GM12875 (cell line): ENCODE results near the gene RRAGD.

Source experiments
- H3K4me3 ChIP-seq: one replicate; pipeline ENCODE4 v1.5.1; 2011; ENCODE audit warnings: low read depth, low read length, control low read depth
- TF ChIP-seq, protein P1 (sequence below): IDR thresholded peaks from 2 replicates; pipeline ENCODE4 v1.5.1; 2011; ENCODE audit warnings: low read depth, mild to moderate bottlenecking, control low read depth, inconsistent platforms, low read length, moderate library complexity, borderline replicate concordance; ENCODE audit not compliant: insufficient read depth

RRAGD gene

DNA sequence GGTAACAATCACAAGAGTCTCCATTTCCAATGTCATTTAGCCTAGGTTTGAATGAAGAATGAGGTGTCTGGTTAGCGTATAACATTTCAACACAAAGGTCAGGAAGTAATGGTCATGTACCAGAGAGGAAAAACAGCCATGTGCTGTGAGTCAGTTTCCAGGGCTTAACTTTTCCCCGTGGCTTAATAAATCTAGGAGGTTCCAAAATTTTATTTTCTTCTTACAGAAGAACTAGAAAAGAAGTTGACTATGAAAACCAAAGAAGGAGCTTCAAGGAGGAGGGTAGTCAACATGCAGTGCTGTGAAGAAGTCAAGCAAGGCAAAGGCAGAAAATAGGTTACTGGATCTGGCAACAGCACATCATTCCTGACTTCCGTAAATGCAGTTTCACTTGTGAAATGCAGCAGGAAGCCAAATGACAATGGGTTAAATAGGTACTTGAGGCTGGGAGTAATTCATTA lies 88.5 kb downstream of the RRAGD start:
- TF ChIP-seq, protein P1, sequence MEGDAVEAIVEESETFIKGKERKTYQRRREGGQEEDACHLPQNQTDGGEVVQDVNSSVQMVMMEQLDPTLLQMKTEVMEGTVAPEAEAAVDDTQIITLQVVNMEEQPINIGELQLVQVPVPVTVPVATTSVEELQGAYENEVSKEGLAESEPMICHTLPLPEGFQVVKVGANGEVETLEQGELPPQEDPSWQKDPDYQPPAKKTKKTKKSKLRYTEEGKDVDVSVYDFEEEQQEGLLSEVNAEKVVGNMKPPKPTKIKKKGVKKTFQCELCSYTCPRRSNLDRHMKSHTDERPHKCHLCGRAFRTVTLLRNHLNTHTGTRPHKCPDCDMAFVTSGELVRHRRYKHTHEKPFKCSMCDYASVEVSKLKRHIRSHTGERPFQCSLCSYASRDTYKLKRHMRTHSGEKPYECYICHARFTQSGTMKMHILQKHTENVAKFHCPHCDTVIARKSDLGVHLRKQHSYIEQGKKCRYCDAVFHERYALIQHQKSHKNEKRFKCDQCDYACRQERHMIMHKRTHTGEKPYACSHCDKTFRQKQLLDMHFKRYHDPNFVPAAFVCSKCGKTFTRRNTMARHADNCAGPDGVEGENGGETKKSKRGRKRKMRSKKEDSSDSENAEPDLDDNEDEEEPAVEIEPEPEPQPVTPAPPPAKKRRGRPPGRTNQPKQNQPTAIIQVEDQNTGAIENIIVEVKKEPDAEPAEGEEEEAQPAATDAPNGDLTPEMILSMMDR = no peak
- no peak overlapping the region for H3K4me3 ChIP-seq

DNA sequence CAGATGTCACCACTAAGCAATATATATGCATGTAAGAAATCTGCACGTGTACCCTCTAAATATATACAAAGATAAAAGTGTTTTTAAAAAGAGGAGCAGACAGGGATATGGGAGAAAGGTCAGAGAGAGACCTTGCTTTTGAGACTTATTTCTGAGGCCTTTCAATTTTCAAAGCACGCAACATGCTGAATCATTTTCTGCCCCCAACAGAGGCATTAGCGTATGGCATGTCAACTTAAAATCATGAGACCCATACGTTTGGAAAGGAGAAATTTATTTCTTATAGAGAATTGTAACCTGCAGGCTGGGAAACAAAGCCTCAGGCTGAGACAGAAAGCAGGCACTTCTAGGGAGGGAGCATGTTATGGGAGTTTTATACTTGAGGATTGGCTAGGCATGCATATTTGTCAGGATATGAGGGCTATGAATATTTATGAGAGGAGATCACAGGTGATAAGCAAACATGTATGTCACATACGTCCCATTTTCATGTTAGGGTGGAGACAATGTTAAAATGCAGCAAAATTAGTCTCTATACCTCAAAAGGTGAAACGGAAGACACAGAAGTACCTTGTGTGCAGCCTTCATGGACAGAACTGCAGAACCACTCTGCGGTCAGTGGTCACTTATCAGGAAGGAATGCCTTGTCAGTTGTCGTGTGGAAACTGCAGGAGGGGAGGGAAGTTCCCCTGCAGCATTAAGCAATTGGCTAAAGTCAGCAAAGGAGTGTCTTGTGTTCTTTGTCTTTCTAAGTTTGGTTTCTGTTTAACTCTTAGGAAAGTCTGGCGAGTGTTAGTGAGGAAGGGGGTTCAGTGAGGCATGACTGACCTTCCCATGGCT lies 90.7 kb downstream of the RRAGD start:
- no peak overlapping the region for H3K4me3 ChIP-seq
- TF ChIP-seq, protein P1 = no peak

DNA sequence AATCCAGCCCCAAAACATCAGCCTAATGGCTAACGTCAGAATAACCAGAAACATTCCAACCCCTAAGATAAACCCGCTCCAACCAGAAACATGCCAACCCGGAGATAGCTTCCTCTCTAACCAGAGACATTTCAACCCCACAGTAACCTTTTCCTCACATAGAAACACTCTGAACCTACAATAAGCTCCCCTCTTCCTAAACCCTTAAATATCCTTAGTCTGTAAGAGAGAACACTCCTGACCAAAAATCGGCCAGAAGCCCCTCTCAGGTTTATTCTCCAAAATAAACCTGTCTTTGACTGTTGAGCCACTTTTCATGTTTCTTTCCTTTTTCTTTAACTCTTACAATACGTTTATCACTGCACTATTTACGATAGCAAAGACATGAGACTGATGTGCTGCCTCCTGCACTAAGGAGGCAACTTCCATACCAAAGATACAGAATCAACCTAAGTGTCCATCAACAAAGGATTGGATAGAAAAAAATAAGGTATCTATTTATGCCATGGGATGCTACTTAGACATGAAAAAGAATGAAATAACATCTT lies 92.0 kb downstream of the RRAGD start:
- no peak overlapping the region for H3K4me3 ChIP-seq
- TF ChIP-seq, protein P1 = no peak

GRCh38 chr6:89317067-89317466 lies 95.0 kb downstream of the RRAGD start:
- TF ChIP-seq, protein P1 = no peak
- H3K4me3 ChIP-seq = no peak overlapping the region

- TF ChIP-seq, protein P1 = no peak
- H3K4me3 ChIP-seq = no peak within 1 kb of the TSS
These were observed 96.7 kb downstream of the RRAGD start, which contains the start of gene GABRR2 for GRCh38 chr6:89315249-89315885. Gene GABRR2 (minus strand): TSS chr6:89315299. CDS start chr6:89315165, 134 bp downstream.

DNA sequence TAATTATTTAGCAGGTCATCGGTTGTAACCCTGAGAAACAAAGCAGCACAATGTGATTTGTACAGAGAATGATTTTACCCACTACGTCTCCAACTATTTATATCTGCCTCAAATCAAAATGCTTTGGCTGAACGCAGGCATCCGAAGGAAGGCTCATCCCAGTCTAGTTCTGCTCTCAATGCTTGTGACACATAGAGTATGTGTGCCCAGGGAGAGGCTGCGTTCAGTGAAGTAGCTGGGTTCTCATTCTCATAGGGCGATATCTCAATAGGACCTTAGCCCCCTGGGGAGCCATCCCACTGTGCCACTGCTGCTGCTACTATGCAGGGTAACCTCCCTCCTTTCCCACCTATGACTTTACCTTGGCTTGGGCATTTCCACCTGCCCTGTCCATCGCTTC lies 97.4 kb downstream of the RRAGD start:
- no peak overlapping the region for H3K4me3 ChIP-seq
- TF ChIP-seq, protein P1 = no peak
